HEK293T (cell line): ENCODE data around the gene EXOC7.

Source experiments
- ARNT ChIP-seq: fragments of 450-650 bp; IDR thresholded peaks from 2 replicates; pipeline ENCODE4 v1.6.1; 2017; ENCODE audit warnings: mild to moderate bottlenecking
- BHLHE40 ChIP-seq: fragments of 450-650 bp; IDR thresholded peaks from 2 replicates; pipeline ENCODE4 v1.6.1; 2016; ENCODE audit warnings: mild to moderate bottlenecking, moderate library complexity, borderline replicate concordance
- ZNF384 ChIP-seq: fragments of 450-650 bp; IDR thresholded peaks from 2 replicates; pipeline ENCODE4 v1.6.1; 2016

- TF ChIP-seq ZNF384 (no peak), ARNT (no peak), BHLHE40 (no peak)
Measured at GRCh38 chr17:76048711-76049110, 54.9 kb downstream of the EXOC7 start.
